Stimulated activated memory B cell treated with anti-CD40 and anti-IgM and Interleukin-4, amounts not matched to agents 10 μg/mL and 1 μg/mL and 100 μg/mL, for 72 hours (primary cell): ENCODE results near the gene POGZ.
"Not testable (repeated sequence)": the region's sequence is repeated elsewhere in the genome, so short reads cannot be mapped to it uniquely, and the experiment has no call there.

Source experiments
- ATAC-seq: fragments of 150-1000 bp; cut with Tn5 transposase; 2 replicates; pipeline ENCODE4 v1.10.0; 2021
- H3K27ac Mint-ChIP-seq: one replicate; pipeline ENCODE4 v1.8.0; 2022; ENCODE audit warnings: mild to moderate bottlenecking, mixed read lengths
- H3K27me3 Mint-ChIP-seq: one replicate; pipeline ENCODE4 v1.8.0; 2022; ENCODE audit warnings: mixed read lengths
- H3K36me3 Mint-ChIP-seq: one replicate; pipeline ENCODE4 v1.8.0; 2022; ENCODE audit warnings: mixed read lengths
- H3K4me1 Mint-ChIP-seq: one replicate; pipeline ENCODE4 v1.8.0; 2022; ENCODE audit warnings: mixed read lengths
- H3K4me3 Mint-ChIP-seq: one replicate; pipeline ENCODE4 v1.8.0; 2022; ENCODE audit warnings: mild to moderate bottlenecking, moderate library complexity, mixed read lengths
- H3K9me3 Mint-ChIP-seq: one replicate; pipeline ENCODE4 v1.8.0; 2022; ENCODE audit warnings: mixed read lengths

Gene POGZ

DNA sequence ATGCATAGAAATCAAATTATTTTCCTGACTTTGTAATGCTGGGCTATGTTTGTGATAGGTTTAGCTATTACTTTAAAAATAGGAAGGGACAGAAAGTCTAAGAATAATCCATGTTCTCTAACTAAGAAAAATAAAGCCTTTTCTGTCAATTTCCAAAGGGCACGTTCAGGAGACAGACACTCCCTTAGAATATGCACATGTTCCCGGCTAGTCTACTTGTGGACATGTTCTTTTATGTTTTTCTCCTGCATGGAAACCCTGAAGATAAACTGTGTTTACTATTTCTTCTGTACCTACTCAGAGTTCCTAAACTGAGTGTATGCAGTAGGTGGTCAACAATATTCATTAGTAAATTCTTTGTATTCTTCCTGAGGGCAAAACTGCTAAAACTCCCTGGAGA is 47.4 kb downstream of the POGZ start:
- H3K36me3 Mint-ChIP-seq = peaks cover 65% of the 10 kb centered on the region
- ATAC-seq = no peak
- H3K4me1 Mint-ChIP-seq = no peaks in the 10 kb centered on the region
- no peak overlapping the region for H3K4me3 Mint-ChIP-seq
- H3K27me3 Mint-ChIP-seq = no peaks in the 10 kb centered on the region
- H3K9me3 Mint-ChIP-seq = no peaks in the 10 kb centered on the region
- no peak overlapping the region for H3K27ac Mint-ChIP-seq

DNA sequence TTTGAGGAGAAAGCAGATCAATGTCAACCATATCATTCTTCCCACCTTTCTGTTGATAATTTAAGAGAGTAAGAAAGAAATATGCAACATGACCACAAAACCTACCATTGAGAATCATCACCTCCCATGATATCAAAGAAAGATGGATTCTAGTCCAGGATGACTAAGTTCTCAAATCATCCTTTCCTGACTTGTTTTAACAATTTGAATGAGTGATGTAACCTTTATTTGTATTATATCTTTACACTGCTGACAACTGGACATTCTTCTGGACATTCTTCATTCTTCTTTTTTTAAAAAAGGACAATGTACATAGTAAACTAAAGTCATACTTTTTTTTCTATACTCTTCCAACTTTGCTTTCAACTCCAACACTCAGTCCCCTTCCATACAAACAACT is 50.4 kb downstream of the POGZ start:
- ATAC-seq = no peak
- H3K36me3 Mint-ChIP-seq = peaks cover 72% of the 10 kb centered on the region
- H3K27me3 Mint-ChIP-seq = no peaks in the 10 kb centered on the region
- H3K4me3 Mint-ChIP-seq = no peak overlapping the region
- no peak overlapping the region for H3K27ac Mint-ChIP-seq
- no peaks in the 10 kb centered on the region for H3K9me3 Mint-ChIP-seq
- no peaks in the 10 kb centered on the region for H3K4me1 Mint-ChIP-seq

DNA sequence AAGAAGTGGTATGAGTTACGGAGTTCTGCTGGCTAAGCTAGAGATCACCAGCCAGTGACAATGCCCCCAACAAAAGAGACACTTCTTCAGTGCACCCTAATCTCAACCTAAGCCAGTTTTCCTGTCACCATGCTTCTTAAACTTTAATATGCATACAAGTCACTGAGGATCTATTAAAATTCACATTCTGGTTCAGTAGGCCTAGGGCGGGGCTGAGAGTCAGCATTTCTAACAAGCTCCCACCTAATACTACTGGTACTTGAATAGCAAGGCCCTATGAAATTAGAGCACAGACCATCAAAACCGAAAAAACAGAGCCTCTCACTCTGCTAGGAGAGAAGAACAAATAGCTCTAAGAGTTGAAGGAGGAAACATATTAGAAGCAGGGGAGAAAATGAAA is 52.0 kb downstream of the POGZ start:
- H3K36me3 Mint-ChIP-seq = peaks cover 74% of the 10 kb centered on the region
- H3K9me3 Mint-ChIP-seq = no peaks in the 10 kb centered on the region
- H3K4me1 Mint-ChIP-seq = no peaks in the 10 kb centered on the region
- peak overlapping the region; percentile 17 for H3K27ac Mint-ChIP-seq
- no peak overlapping the region for H3K4me3 Mint-ChIP-seq
- ATAC-seq = no peak
- no peaks in the 10 kb centered on the region for H3K27me3 Mint-ChIP-seq

DNA sequence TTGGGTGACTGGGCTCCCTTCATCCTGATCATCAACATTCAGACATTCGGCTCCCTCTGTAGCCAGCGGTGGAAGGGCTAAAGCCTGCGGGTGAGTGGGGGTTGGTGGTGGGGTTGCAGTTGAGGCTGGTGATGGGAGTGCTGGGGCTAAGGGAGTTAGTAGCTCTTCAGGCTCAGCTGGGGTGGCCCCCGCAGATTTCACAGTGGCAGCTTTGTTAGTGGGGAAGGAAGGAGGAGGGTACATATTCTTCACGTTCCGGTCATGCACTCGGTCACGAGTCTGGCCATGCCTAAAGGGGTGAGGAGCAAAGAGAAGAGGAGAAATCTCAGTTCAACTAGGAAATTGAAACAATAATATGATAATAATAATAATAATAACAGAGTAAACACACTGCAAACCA is 53.1 kb downstream of the POGZ start:
- ATAC-seq = no peak
- Mint-ChIP-seq H3K27me3 (no peaks in the 10 kb centered on the region), H3K36me3 (peaks cover 75% of the 10 kb centered on the region), H3K9me3 (no peaks in the 10 kb centered on the region), H3K4me1 (peaks cover 2% of the 10 kb centered on the region), H3K27ac (no peak overlapping the region), H3K4me3 (no peak overlapping the region)

DNA sequence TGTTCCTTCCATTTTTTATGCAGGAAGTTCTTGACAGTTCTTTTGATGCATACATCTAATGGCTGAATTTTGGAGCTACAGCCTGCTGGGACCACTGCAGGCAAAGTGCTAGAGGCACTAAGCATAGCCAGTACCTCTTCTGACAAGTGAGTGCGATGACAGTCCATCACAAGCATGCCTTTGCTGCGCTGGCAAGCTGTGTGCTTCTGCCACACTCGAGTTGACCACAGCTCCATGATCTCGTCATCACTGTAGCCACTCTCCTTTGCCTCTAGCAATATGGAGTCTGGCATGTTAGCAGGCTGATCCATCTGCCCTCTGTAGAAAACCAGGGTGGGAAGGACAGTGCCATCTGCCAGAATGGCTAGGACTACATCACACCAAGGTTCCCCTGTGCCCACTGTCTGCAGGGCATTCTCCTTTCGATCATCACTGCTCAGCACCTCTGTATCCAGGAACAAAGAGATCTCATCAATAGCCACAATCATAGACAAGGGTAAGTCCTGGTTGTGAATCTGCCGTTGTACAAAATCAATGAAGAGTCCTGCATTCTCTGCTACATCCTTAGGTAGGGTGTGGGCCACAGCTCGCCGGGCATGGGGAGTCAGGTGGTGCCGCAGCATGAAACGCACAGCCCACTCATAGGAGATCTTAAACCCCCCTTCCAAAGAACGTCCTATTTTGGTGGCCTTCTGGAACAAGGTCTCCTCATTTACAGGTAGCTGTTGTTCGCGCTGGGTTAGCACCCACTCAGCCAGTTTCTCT is 53.9 kb downstream of the POGZ start:
- H3K27me3 Mint-ChIP-seq = no peaks in the 10 kb centered on the region
- ATAC-seq = no peak
- no peak overlapping the region for H3K27ac Mint-ChIP-seq
- no peaks in the 10 kb centered on the region for H3K9me3 Mint-ChIP-seq
- peaks cover 75% of the 10 kb centered on the region for H3K36me3 Mint-ChIP-seq
- H3K4me1 Mint-ChIP-seq = peaks cover 10% of the 10 kb centered on the region
- H3K4me3 Mint-ChIP-seq = no peak overlapping the region

DNA sequence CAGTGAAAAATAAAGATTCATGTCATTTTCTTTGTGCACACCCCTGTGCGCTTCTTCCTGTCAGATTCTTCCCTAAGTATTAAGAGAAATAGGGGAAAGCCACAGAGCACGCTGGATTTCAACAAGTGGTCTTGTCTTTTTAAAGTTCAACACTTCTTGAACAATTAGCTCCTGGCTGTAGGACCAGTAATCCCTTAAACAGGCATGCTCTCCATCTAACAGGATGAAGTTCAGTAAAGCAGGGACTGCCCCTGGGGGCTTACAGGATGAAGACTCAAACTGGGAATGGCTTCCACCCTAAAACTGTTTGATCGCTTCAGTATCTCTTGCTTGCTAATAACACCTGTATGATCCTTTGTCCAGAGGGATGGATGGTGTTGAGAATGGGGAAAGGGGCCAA is 55.7 kb downstream of the POGZ start:
- Mint-ChIP-seq H3K4me1 (peaks cover 22% of the 10 kb centered on the region), H3K27me3 (no peaks in the 10 kb centered on the region), H3K9me3 (no peaks in the 10 kb centered on the region), H3K36me3 (peaks cover 71% of the 10 kb centered on the region), H3K27ac (peak overlapping the region; percentile 3), H3K4me3 (no peak overlapping the region)
- ATAC-seq = no peak

DNA sequence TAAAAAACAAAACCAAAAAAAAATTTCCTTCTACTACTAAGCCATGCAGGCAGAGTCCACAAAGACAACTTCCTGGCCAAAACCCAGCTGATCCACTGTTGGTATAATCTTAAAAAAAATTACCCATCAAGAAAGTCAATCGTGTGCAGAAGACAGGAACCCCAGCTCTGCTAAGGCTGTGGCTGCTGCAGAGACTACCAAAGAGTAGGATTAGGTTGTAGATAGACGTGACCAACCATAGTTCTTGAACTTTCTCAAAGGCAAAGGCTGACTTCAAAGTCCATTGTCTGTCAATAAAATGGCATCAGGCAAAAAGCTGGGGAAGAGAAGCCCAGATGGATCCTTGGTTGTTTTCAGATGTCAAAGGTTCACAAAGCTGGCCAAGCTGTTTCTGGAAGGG is 56.5 kb downstream of the POGZ start:
- Mint-ChIP-seq H3K27ac (no peak overlapping the region), H3K4me3 (no peak overlapping the region), H3K36me3 (peaks cover 63% of the 10 kb centered on the region), H3K4me1 (peaks cover 22% of the 10 kb centered on the region), H3K9me3 (no peaks in the 10 kb centered on the region), H3K27me3 (no peaks in the 10 kb centered on the region)
- no peak for ATAC-seq

DNA sequence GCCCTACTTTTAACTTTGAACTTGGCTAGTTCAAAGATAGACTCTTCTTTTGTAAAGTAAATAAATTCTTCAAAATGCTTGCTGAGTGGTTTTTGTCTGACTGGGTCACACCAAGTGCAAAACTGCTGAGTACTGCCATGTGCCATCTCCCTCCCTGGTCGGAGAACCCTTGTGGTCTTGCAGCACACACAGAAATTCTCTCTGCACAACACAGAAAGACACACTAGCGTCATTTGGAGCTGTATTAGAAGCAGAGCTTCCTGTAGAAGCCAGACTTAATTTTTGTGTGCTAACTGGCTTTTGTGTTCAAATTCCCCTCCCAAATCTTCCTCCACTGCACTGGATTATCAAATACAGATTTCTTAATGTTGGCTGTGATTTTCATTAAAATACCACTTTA is 57.4 kb downstream of the POGZ start:
- Mint-ChIP-seq H3K36me3 (peaks cover 54% of the 10 kb centered on the region), H3K9me3 (no peaks in the 10 kb centered on the region), H3K4me1 (peaks cover 22% of the 10 kb centered on the region), H3K27me3 (no peaks in the 10 kb centered on the region), H3K4me3 (no peak overlapping the region), H3K27ac (no peak overlapping the region)
- no peak for ATAC-seq

DNA sequence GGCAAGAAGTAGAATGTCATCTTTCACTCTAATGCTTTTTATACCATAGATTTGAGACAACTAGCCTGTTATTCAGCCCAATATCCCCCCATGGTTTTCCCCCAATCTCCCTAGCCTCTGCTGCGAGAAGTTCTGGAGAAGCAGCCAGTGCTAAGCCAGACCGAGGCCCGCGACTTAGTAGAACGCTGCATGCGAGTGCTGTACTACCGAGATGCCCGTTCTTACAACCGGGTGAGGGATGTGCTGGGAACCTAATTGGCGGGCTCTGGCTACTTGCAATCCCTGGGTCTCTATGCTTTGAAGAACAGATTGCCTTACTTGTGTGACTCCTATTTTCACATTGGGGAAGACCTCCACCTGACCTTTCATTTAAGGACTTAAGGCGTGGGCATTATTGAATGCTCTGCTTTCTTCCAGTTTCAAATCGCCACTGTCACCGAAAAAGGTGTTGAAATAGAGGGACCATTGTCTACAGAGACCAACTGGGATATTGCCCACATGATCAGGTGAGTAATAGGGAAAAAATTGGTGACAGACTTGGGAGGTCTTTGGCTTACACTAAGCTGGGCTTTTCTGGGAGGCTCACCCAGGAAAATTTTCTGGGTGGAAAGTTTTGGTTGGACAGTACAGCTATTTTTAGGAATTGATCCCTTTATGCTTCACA is 58.0 kb downstream of the POGZ start:
- Mint-ChIP-seq H3K4me1 (peaks cover 22% of the 10 kb centered on the region), H3K4me3 (peak overlapping the region; percentile 95), H3K27me3 (no peaks in the 10 kb centered on the region), H3K9me3 (no peaks in the 10 kb centered on the region), H3K27ac (peak overlapping the region; percentile 97), H3K36me3 (peaks cover 48% of the 10 kb centered on the region)
- no peak for ATAC-seq

DNA sequence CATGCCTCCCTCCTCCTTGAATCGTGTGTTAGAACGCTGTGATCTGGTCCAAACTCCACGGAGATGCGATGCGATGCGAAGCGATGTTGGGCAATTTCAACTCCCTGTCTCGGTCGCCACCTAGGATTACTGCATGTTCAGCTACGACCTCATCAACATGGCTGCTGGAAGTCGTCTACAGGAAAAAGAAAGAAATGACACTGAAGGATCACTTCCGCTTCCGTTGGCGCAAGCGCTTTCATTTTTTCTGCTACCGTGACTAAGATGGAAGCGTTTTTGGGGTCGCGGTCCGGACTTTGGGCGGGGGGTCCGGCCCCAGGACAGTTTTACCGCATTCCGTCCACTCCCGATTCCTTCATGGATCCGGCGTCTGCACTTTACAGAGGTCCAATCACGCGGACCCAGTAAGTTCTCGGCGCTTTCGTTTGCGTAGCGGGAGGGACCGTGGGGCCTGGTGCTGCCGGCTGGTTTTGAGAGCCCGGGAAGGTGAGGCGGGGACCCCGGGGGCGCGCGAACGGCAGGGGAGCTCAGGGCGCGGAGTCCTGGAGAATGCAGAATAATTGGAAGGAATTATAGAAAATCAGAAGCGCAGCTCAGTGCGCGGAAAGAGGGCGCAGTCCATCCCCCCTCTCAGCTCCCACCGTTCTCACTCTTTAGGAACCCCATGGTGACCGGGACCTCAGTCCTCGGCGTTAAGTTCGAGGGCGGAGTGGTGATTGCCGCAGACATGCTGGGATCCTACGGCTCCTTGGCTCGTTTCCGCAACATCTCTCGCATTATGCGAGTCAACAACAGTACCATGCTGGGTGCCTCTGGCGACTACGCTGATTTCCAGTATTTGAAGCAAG is 59.7 kb downstream of the POGZ start, which contains the start of gene PSMB4:
TSS of gene PSMB4 (plus strand) at position 250 of the 848 bp plus-strand sequence. CDS start at position 265, 15 bp downstream.
- peak within 1 kb of the TSS; percentile 95 for H3K4me3 Mint-ChIP-seq
- ATAC-seq = peak; percentile 95
- H3K36me3 Mint-ChIP-seq = peaks cover 41% of the 10 kb centered on the region
- no peaks in the 10 kb centered on the region for H3K27me3 Mint-ChIP-seq
- peaks cover 22% of the 10 kb centered on the region for H3K4me1 Mint-ChIP-seq
- H3K27ac Mint-ChIP-seq = peak within 1 kb of the TSS; percentile 97
- H3K9me3 Mint-ChIP-seq = no peaks in the 10 kb centered on the region

DNA sequence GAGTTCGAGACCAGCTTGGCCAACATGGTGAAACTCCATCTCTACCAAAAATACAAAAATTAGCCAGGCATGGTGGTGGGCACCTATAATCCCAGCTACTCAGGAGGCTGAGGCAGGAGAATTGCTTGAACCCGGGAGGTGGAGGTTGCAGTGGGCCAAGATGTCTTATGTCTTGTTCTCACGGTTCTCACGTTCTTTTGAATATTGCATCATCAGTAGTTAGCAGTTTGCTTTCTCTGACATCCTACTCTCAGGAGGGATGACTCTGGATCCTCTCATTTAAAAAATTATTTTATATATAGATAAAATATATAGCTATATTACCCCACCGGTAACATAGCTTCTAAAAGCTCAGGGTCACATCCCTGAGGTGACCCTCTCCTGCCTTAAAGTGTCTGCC is 63.0 kb downstream of the POGZ start:
- ATAC-seq, H3K9me3 Mint-ChIP-seq, H3K27me3 Mint-ChIP-seq, H3K27ac Mint-ChIP-seq, H3K4me3 Mint-ChIP-seq: not testable (repeated sequence)
- Mint-ChIP-seq H3K36me3 (peaks cover 20% of the 10 kb centered on the region), H3K4me1 (peaks cover 20% of the 10 kb centered on the region)

DNA sequence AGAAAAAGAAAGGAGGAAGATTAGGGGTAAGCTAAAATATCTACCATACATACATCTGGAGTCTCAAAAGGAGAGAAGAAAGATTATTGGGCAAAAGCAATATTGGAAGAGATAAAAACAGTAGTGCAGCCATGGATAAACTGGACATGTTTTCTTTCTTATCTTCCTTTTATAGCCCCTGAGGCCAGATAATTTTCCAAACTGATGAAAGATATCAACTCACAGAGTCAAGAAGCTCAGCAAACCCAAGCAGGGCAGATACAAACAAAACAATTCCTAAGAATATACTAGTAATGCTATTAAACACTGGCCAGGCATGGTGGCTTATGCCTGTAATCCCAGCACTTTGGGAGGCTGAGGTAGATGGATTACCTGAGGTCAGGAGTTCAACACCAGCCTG is 65.7 kb downstream of the POGZ start:
- no peak overlapping the region for H3K4me3 Mint-ChIP-seq
- H3K4me1 Mint-ChIP-seq = no peaks in the 10 kb centered on the region
- H3K27ac Mint-ChIP-seq = no peak overlapping the region
- ATAC-seq = no peak
- H3K27me3 Mint-ChIP-seq = no peaks in the 10 kb centered on the region
- no peaks in the 10 kb centered on the region for H3K36me3 Mint-ChIP-seq
- H3K9me3 Mint-ChIP-seq = no peaks in the 10 kb centered on the region

DNA sequence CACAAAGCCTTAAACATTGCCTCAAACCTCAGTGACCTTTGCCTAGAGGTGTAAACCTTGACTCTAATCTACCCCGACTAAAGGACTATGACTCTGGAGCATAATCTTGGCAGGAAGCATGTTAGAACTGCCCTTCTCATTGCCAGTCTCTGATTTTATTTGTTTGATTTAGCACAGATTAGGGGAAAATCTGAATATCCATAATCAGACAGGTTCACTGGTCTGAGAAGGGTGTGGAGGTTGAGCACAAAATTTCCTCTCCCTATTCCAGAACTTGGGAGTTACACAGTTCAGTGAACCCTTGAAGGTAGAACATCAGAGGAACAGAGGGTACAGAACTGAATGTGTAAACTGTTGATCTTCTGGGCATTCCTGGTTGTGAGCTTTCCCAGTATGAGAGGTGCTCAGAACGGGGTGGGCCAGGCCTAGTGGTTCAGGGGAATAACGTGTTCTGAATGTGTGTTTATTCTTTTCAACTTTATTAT is 68.2 kb downstream of the POGZ start:
- no peaks in the 10 kb centered on the region for H3K4me1 Mint-ChIP-seq
- H3K9me3 Mint-ChIP-seq = no peaks in the 10 kb centered on the region
- no peak overlapping the region for H3K4me3 Mint-ChIP-seq
- H3K36me3 Mint-ChIP-seq = no peaks in the 10 kb centered on the region
- ATAC-seq = no peak
- no peak overlapping the region for H3K27ac Mint-ChIP-seq
- H3K27me3 Mint-ChIP-seq = no peaks in the 10 kb centered on the region

DNA sequence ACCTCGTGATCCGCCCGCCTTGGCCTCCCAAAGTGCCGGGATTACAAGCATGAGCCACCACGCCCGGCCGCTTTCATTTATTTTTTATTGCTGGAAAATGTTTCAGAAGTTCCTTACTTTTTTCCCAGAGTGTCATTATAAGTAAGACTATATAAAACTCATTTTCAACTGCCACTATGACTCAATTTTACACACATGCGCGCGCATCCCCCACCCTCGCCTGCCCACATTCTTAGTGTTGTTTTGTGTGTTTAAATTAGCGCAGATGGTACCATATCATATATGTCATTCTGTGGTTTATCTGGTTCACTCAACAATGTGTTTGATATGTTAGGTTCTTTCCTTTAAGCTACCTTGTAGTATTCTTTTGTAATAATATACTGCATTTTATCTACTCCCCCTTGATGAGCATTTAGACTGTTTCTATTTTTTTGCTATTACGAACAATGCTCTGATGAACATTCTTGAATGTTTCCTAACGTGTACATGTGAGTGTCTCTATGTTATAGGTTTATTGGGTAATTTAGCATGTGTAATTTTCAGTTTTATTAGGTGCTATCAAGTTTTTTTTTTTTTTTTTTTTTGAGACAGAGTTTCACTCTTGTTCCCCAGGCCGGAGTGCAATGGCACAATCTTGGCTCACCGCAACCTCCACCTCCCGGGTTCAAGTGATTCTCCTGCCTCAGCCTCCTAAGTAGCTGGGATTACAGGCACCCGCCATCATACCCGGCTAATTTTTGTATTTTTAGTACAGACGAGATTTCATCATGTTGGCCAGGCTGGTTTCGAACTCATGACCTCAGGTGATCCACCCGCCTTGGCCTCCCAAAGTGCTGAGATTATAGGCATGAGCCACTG is 68.8 kb downstream of the POGZ start:
- not testable (repeated sequence) for H3K4me1 Mint-ChIP-seq, H3K4me3 Mint-ChIP-seq, H3K36me3 Mint-ChIP-seq, H3K27me3 Mint-ChIP-seq, H3K27ac Mint-ChIP-seq, H3K9me3 Mint-ChIP-seq, ATAC-seq

DNA sequence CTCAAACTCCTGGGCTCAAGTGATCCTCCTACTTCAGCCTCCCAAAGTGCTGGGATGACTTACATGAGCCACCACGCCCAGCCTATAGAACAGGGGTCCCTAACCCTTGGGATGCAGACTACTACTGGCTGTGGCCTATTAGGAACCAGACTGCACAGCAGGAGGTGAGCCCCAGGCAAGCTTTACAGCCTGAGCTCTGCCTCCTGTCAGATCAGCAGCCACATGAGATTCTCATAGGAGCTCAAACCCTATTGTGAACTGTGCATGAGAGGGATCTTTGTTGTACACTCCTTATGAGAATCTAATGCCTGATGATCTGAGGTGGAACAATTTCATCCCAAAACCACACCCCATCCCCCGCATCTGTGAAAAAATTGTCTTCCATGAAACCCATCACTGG is 73.3 kb downstream of the POGZ start:
- Mint-ChIP-seq H3K27me3 (no peaks in the 10 kb centered on the region), H3K27ac (no peak overlapping the region), H3K36me3 (no peaks in the 10 kb centered on the region), H3K4me1 (no peaks in the 10 kb centered on the region), H3K4me3 (no peak overlapping the region), H3K9me3 (no peaks in the 10 kb centered on the region)
- no peak for ATAC-seq
